Stimulated activated CD8-positive, alpha-beta memory T cell treated with anti-CD3 and anti-CD28 coated beads, Interleukin-15, amount 100 ng/mL, for 24 hours (primary cell): ENCODE results near the gene ABCG1.

Experiments used
- DNase-seq: peaks from one replicate; pipeline ENCODE4 v3.0.0-alpha.2; 2020; ENCODE audit warnings: low read depth

ABCG1 gene

DNA sequence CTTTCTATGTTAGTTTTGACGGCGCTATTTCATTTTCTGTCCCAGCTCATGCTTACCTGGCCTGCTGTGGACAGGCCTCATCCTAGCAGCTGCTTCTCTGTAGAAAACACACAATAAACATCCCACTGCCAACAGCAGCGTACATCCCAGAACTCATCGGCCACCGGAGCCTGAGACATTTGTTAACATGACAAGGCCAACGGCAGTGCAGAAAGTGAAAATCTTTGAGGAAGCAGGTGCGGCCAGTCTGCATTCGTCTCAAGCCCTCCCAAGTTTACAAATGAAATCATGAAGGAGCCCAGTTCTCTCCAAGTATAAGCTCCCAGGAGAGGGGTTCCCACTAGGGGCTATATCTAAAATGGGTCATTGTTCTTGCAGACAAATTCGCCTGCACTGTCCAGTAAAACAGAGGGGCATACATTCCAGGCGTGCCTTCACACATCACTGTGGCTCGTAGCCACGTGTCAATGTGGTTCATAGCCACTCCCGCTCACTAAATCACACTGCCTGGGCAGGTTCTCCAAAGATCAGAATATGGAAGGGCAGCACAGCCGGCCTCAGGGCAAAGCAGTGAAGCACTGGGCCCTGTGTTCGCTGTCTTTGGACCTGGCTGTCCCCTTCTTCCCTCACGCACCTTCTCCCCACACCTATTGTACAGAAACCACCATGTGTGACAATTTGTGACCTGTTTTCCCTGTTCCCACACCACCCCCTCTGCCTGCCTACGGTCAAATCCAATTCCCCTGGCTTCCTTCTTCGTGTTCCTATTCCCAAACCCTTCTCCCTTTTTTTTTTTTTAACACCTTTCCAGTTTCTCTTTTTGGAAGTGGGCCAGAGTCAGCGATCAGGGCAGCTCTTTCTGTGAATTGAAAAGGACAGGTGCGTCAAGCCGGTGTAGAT lies 27.0 kb upstream of the ABCG1 start:
- DNase-seq = no peak

DNA sequence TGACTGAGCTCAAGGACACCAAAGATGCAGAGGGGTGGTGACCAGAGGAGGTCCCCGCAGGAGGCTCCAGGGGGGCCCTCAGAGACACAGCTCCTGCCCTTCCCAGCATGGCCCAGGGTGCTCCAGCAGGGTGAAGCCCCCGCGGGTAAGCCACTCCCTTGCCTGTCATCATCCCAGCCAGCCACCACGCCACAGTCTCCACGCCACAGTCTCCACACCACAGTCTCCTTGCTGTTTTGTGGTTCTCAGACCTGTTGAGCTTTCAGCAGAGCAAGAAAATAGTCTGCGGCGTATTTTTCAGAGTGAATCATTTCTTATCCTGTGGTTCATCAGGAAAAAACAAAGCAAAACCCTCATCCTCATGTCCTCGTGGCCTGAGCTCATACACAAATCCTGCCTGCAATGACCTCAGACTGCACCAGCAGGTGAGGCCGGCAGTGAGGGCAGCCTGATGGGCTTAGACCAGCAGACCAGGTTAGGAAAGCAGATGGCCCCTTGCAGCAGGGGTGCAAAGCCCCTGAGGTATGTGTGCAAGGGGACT lies 25.7 kb upstream of the ABCG1 start:
- no peak for DNase-seq

DNA sequence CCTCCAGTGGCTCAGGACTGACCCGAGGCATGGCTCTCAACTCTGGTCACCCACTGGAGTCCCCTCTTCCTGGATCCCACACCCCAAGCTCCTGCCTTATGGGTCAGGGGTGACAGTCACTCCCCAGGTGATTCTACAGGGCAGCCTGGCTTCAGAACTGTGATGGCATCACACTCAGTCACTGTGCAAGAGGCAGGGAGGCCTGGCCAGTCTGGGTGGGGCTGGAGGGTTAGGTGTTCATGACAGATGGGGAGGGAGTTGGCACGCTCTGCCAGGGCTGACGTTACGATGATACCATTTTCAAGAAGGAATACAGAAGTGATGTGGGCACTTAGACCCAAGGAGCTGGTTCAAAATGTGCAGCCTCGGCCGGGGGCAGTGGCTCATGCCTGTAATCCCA lies 25.2 kb upstream of the ABCG1 start:
- no peak for DNase-seq

DNA sequence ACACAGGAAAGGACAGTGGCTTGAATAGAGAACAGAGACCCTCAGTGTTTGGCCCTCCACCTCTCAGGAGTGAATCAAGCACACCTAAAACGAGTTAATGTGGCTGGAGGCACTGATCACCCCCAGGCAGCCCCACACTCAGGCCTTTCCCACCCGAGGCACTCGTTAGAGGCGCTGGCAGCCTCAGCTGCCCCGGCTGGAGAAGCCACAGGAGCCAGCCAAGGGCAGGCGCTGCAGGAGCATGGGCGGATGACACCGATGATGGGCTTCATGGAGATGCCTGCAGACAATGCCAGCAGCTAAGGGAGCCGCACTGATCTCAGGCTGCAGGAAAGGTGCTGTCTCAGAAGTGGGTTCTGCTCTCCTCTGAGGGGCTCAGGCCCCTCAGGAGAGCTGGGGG lies 24.1 kb upstream of the ABCG1 start:
- DNase-seq = no peak

DNA sequence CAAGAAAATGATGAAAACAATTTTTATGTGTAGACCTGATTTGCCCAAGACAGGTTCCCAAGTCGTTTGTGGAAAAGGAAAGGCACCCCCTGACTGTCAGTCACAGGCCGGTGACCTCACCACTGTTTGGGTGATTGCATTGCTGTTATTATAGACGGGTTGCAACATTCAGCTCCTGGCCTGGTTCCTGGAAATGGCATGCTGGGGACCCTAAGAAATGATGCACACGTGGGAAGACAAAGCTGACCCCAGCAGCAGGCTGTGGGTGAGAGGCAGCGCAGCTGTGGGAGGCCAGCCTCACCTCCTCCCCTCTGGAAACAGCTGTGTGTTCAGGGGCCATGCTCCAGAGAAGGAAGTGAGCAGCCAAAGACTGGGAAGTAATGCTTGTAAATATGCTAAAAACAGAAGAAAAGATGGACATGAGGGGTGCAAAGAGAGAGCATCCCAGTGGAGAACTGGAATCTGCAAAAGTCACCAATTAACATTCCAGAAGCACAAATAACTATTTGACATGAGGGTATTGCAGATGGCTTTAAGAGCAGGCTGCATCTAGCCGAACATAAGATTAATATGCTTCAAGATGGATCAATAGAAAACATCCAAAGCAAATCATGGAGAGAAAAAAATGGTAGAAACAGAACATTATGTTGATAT lies 23.4 kb upstream of the ABCG1 start:
- no peak for DNase-seq

DNA sequence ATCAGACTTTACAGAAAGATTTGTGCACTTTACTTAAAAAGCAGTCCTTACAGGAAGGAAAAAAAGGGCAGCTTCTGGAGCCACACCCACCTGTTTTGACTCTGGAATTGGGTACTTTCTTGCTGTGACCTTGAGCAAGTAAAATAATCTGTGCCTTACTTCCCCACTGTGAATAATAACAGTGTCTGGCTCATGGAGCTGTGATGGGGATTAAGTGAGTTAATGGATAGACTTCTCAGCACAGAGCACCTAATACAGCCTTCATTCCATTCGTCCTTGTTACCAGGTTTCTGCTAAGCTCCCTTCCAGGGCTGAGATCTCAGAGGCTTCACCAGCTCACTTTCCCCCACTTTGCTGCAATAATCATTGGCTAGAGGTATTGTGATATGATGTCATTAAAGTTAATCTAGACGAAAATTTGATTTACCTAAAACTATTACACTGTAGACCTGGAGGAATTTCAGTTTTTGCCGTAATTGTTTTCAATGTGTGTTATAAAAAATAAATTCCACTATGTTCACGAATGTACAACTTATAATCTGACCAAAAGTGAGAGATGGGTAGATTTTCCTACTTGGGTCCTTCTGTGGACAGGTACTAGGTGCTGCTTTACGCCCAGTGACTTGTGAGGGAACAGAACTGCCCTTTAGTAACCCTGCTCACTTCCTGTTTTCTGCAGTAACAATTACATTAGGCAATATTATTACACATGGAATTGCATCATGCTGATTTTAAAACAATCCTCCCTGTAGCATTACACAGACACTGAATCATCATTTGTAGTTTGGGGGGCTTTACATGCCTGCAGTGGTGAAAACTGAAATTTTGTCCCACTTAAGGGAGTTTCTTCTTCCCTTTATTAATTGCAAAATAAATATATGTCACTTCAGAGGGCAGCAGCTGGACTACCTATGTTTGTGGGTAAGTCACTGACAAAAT lies 19.7 kb upstream of the ABCG1 start:
- no peak for DNase-seq

DNA sequence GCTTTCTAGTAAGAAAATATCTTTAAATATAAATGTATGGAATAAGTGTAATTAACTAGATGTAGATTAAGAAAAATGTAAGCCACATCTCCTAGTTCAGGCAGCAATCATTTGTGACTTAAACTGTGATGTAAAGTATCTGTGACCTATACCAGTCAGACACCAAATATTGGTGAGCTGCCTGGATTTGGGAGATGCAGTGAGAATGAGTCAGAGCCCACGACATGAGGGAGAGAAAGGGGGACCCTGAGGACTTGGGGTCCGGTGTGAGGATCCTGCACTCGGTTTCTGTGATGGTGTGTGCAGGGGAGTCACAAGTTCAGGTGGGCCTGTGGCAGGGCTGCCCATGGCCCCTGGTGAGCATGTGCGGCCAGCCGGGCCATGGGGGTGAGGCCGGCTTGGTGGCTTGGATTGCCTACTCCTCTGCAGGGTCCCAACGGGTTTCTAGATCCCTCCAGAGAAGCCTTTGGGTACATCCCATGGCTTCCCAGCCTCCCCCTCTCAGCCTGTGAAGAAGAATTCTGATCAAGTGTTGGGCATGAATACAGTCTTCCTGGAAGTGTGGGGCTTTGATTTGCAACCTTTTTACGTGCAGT lies 19.0 kb upstream of the ABCG1 start:
- DNase-seq = no peak

DNA sequence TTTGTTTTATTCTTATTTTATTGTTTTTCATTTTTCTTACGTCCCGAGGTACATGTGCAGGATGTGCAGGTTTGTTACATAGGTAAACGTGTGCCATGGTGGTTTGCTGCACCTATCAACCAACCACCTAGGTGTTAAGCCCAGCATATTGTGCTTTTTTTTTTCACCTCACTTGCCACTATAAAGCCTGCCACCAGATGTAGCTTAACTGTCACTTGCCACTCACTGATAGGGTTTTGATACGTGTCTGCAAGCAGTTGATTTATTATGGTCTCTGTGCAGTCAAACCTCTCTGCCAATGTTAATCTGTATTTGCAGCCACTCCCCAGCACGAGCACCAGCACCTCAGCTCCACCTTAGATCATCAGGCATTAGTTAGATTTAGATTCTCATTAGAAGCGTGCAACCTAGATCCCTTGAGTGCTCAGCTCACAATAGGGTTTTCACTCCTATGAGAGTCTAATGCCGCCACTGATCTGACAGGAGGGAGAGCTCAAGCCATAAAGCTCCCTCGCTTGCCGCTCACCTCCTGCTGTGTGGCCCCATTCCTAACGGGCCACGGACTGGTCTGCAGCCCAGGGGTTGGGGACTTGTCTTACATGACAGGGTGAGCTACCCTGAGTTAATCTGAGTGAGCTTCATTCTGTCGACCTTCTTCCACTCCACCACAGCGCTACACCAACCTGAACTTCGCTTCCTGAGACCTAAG lies 17.9 kb upstream of the ABCG1 start:
- no peak for DNase-seq

DNA sequence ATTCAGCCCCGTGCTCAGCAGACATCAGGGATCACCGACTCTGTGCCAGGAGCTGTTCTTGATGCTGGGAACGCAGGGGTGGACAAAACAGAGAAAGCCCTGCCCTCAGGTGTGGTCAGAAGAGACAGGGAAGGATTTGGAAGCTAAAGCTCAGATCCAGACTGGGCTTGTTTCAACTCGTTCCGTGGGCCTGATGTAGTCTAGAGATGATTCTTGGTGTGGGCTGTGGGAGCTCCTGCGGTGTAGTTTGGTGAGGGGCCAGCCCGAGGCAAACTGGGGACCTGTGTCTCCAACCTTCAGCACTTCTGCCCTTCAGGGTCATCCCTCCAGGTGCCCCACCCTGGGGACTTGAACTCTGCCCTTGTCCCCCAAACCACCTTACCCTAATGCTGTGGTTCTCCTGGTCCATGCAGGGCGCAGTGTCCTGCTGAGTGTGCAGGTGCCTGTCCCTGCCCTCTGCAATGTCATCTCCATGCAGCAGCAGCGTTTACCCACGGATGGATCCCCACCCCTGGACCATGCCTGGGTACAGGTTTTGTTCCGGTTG lies 17.3 kb upstream of the ABCG1 start:
- no peak for DNase-seq

DNA sequence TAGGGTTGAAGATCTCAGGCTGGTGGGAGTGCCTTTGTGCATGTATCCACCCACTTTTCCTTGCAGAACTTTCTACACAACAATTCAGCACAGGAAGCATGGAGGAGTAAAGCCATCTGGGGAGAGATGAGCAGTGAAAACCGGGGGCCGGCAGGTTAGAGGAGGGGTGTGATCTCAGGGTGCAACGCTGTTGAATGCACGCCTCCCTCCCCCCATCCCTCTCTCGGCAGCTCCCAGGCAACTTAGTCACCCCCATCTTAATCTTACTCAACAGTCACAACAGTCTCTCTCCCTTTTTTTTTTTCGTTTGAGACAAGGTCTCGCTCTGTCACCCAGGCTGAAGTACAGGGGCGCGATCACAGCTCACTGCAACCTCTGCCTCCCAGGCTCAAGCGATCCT lies 16.6 kb upstream of the ABCG1 start:
- no peak for DNase-seq

DNA sequence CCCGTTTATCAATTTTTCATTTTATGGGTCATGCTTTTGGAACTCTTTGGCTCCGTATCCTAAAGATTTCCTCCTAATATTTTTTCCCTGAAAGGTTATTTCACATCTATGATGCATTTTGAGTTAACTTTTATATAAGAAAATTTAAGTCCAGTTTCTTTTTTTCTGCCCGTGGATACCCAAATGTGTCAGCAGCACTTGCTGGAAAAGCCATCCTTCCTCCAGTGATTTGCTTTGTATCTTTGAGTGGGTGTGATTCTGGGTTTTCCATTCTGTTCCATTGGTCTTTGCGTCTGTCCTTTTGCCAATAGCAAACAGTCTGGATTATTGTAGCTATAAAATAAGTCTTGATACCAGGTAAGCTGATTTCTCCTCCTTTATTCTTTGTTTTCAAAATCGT lies 15.6 kb upstream of the ABCG1 start:
- no peak for DNase-seq

DNA sequence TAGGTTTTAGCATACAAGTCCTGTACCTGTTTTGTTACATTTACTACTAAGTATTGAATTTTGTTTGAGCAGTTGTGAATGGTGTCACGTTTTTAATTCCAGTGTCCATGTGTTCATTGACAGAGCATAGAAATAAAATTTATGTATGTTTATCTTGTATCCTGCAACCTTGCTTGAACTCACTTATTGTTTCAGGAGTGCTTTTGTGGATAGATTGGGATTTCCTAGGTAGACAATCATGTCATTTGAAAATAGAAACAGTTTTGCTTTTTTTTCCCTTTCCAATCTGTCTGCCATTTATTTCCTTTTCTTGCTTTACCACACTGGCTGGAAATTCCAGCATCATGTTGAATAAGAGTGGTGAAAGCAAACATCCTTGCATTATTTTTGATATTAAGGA lies 15.0 kb upstream of the ABCG1 start:
- no peak for DNase-seq

DNA sequence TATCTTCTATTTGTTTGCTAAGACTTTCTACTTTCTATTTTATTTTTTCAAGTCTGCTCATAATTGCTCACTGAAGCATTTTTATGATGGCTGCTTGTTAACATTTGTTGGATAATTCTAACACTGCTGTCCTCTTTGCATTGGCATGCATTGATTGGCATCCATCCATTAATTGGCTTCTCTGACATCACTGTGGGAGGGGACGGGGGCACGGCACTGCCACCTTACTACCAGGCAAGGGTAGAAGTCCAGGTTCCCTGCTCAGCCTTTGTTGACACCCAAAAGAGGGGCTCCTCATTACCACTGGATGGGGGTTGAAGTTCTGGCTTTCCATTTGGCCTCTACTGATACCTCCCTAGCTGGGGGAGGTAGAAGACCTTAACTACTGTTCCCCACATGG lies 11.5 kb upstream of the ABCG1 start:
- DNase-seq = no peak

DNA sequence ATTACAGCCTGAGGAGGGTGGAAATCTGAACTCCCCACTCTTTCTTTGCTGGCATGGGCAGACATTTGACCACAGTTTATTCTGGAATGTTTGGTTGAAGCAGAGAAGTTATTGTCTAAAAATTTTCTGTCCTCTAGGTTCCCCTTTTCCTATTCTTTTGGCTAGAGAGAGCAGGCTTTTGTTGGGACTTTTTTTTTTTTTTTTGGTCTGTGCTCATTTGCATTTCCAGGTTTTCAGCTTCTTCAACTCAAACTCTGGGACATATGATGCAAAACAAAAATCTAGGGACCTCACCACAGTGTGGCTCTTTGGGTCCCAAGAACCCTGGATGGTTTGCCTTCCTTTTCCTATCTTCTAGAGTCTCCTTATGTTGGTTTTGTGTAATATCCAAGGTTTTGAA lies 10.9 kb upstream of the ABCG1 start:
- no peak for DNase-seq

DNA sequence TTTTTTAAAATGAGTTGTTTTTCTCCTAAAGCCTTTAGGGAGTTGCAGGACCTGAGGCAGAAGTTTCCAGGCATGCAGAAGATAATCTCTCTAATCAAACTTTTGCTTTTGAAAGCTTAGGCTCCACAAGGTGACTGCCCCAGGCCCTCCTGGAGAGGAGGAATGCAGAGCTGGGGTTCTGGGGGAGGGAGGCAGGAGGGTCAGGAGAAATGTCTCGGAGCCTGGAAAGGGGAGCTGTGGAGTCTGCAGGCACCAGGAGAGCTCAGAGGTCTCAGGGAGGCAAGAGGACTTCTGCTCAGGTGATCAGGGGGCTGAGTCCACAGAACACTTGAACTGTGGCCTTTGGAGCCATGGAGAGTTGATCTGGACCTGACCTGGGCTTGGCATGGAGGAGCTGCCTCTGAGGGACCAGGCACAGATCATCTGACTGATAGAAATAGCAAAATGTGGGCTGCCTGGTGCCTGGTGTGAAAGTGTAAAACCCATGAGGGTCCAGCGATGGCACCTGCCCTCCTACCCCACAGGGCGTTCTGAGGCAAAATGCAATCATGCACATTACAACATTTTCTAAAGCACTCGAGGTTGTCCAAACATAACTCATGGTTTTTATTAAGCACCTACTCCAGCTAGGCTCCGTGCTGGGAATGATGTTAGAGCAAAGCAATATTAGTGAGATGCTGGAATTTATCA lies 10.0 kb upstream of the ABCG1 start:
- DNase-seq = no peak

DNA sequence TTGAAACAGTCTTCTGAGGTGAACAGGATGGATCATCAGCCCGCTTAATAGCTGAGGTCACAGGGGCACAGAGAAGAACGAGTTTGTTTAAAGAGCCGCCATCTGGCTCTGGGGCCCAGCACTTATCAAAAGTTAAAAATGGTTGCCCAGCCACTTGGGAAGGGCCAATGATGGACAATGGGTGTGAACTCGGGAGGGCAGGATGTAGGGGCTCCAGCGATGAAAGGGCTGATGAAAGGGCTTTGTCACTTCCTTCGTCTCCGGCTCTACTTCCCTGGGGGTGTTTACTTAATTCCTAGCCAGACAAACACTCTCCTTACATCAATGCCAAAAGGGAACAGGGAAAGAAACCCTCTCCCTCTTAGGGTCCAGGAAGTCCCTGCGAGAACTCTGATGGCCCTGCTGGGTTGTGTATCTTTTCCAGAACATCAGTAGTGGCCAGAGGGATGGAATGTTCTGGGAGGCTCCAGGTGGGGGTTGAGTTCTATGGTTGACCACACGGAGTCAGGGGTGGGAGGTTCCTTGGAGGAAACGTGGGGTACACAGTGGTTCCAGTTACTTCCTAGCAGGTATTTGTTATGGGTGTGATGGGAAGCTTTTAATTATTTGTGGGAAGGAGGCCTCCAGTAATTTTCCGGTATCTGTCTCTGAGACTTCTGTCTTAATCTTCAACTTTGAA lies 9.0 kb upstream of the ABCG1 start:
- DNase-seq = no peak

DNA sequence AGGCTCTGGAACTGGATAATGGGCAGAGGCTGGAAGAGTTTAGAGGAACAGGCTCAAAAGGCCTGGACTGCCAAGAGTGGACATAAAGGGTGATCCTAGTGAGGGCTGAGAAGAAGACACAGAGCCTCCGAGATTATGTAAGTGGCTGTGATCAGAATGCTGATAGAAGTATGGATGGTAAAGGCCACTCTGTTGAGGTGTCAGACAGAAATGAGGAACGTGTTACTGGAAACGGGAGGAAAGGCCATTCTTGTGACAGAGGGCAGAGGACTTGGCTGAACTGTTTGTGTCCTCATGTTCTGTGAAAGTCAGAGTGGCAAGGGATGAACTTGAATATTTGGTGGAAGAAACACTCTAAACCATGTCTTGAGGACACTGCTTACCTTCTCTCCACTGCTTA lies 6.7 kb upstream of the ABCG1 start:
- no peak for DNase-seq

DNA sequence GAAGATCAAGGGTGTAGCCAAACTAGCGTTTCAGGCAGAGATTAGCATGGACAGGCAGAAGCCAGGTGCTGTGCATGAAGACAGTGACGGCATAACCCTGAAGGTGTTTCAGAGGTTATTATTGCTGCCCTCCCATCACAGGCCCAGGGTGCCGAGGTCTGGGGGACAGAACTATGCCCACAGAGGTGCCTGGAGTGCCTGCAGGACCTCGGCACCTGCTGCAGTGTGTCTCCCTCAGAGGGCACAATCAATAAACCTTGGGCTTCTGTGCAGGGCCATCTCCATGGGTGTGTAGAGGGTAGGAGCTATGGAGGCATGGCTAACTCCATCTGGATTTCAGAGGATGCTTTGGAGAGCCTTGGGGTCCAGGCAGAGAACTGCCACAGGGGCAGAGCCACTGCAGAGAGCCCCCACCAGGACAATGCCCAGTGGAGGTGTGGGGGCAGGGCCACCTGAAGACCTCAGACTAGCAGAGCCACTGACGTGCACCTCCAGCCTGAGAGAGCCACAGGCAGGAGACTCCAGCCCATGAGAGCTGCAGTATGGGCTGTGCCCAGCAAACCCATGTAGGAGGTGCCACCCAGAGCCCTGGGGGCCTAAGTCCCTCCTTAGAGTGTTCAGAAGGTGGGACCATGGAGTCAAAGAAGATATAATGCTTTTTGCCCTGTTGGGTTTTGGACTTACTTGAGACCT lies 5.7 kb upstream of the ABCG1 start:
- no peak for DNase-seq

DNA sequence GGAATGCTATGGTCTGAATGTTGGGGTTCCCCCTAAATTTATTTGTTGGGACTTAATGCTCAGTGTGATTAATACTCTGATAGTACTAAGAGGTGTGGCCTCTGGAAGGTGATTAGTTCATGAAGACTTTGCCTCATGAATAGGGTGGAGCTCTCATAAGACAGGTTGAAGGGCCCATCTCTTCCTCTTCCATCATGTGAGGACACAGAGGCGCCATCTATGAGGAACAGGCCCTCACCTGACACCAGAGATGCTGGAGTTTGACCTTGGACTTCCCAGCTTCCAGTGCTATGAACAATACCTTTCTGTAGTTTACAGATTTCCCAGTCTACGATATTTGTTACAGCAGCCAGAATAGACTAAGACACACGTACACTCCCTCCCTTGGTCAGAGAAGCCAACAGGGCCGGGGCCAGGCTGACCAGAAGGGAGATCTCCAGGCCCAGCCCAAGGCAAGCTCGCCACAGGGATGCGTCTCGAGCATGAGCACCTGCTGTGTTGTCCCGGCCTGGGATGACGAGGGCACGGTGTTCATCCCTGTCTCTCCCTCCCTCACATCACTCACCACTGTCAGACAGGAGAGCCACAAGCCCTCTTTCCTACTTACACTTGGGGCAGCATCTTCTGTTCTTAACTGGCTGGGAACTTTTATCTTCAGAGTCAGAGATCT lies 4.7 kb upstream of the ABCG1 start:
- DNase-seq = no peak
